Ishikawa (cell line): ENCODE data around the gene TFR2.

Source experiments
- CEBPB ChIP-seq: IDR thresholded peaks from 2 replicates; pipeline ENCODE4 v1.6.1; 2012
- CREB1 ChIP-seq: IDR thresholded peaks from 2 replicates; pipeline ENCODE4 v1.6.1; 2012; ENCODE audit warnings: low read depth
- EGR1 ChIP-seq: IDR thresholded peaks from 2 replicates; pipeline ENCODE4 v1.6.1; 2012
- EP300 ChIP-seq: IDR thresholded peaks from 2 replicates; pipeline ENCODE4 v1.6.1; 2012; ENCODE audit warnings: borderline replicate concordance
- FOXM1 ChIP-seq: IDR thresholded peaks from 2 replicates; pipeline ENCODE4 v1.6.1; 2012; ENCODE audit warnings: low read depth, borderline replicate concordance
- MAX ChIP-seq: IDR thresholded peaks from 2 replicates; pipeline ENCODE4 v1.6.1; 2012
- NFIC ChIP-seq: IDR thresholded peaks from 2 replicates; pipeline ENCODE4 v1.6.1; 2012
- RAD21 ChIP-seq: IDR thresholded peaks from 2 replicates; pipeline ENCODE4 v1.6.1; 2012; ENCODE audit warnings: low read depth
- TAF1 ChIP-seq: IDR thresholded peaks from 2 replicates; pipeline ENCODE4 v1.6.1; 2012; ENCODE audit warnings: low read depth, mild to moderate bottlenecking
- TCF12 ChIP-seq: IDR thresholded peaks from 2 replicates; pipeline ENCODE4 v1.6.1; 2012; ENCODE audit warnings: low read depth
- TEAD4 ChIP-seq: IDR thresholded peaks from 2 replicates; pipeline ENCODE4 v1.6.1; 2012
- YY1 ChIP-seq: IDR thresholded peaks from 2 replicates; pipeline ENCODE4 v1.6.1; 2012; ENCODE audit warnings: low read depth
- ZBTB7A ChIP-seq: IDR thresholded peaks from 2 replicates; pipeline ENCODE4 v1.6.1; 2012; ENCODE audit warnings: low read depth
- TF ChIP-seq, protein P1 (sequence below): IDR thresholded peaks from 2 replicates; pipeline ENCODE4 v1.6.1; 2012
- TF ChIP-seq, protein P2 (sequence below): IDR thresholded peaks from 2 replicates; pipeline ENCODE4 v1.6.1; 2012; ENCODE audit warnings: low read depth, mild to moderate bottlenecking

The TFR2 gene

GRCh38 chr7:100621554-100621953 lies 19.8 kb downstream of the TFR2 start:
- no peak for TF ChIP-seq CEBPB

DNA sequence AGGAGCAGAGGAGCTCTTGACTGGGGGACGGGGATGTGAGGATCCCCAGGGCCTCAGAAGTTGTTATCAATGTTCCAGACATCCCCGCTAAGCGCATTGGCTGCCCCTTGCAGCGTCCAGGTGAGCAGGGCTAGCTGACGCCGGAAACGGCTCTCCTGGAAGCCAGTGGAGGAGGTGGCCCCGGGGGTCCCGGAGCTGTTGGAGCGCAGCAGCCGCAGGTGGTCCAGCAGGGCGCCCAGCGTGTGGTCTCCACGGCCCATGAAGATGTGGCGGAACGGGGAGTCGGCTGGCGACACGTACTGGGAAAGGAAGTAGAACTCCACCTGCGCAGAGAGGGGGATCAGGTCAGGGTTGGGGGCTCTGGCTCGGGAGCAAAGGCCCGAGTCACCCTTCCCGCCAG lies 20.5 kb downstream of the TFR2 start:
- TF ChIP-seq CREB1 (no peak), TCF12 (no peak), YY1 (no peak), TEAD4 (no peak), CEBPB (no peak), TAF1 (no peak), EGR1 (no peak), NFIC (no peak), MAX (no peak), RAD21 (no peak)
- TF ChIP-seq, protein P1, sequence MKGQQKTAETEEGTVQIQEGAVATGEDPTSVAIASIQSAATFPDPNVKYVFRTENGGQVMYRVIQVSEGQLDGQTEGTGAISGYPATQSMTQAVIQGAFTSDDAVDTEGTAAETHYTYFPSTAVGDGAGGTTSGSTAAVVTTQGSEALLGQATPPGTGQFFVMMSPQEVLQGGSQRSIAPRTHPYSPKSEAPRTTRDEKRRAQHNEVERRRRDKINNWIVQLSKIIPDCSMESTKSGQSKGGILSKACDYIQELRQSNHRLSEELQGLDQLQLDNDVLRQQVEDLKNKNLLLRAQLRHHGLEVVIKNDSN, result no peak
- TF ChIP-seq, protein P2, sequence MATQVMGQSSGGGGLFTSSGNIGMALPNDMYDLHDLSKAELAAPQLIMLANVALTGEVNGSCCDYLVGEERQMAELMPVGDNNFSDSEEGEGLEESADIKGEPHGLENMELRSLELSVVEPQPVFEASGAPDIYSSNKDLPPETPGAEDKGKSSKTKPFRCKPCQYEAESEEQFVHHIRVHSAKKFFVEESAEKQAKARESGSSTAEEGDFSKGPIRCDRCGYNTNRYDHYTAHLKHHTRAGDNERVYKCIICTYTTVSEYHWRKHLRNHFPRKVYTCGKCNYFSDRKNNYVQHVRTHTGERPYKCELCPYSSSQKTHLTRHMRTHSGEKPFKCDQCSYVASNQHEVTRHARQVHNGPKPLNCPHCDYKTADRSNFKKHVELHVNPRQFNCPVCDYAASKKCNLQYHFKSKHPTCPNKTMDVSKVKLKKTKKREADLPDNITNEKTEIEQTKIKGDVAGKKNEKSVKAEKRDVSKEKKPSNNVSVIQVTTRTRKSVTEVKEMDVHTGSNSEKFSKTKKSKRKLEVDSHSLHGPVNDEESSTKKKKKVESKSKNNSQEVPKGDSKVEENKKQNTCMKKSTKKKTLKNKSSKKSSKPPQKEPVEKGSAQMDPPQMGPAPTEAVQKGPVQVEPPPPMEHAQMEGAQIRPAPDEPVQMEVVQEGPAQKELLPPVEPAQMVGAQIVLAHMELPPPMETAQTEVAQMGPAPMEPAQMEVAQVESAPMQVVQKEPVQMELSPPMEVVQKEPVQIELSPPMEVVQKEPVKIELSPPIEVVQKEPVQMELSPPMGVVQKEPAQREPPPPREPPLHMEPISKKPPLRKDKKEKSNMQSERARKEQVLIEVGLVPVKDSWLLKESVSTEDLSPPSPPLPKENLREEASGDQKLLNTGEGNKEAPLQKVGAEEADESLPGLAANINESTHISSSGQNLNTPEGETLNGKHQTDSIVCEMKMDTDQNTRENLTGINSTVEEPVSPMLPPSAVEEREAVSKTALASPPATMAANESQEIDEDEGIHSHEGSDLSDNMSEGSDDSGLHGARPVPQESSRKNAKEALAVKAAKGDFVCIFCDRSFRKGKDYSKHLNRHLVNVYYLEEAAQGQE, result no peak

GRCh38 chr7:100620239-100620638 lies 21.1 kb downstream of the TFR2 start:
- TF ChIP-seq CEBPB (no peak), FOXM1 (no peak), RAD21 (no peak), YY1 (no peak), TAF1 (no peak), MAX (no peak), EGR1 (no peak), TEAD4 (no peak), ZBTB7A (no peak), TCF12 (no peak), EP300 (no peak), NFIC (no peak), CREB1 (no peak)
- TF ChIP-seq, protein P2, result no peak
- TF ChIP-seq, protein P1, result no peak

GRCh38 chr7:100614308-100614861 lies 27.0 kb downstream of the TFR2 start:
- no peak for TF ChIP-seq ZBTB7A
- TF ChIP-seq YY1, result no peak
- TF ChIP-seq, protein P2, result no peak
- no peak for TF ChIP-seq RAD21
- TF ChIP-seq, protein P1, result no peak
- TF ChIP-seq NFIC, result no peak
- TF ChIP-seq TAF1, result no peak
- no peak for TF ChIP-seq FOXM1
